GM13977 (cell line): ENCODE data around the gene TSEN34.

ENCODE experiments used
- DNase-seq: peaks from one replicate; pipeline ENCODE4 v3.0.0; 2012; ENCODE audit warnings: low spot score
- CTCF ChIP-seq: IDR thresholded peaks from 2 replicates; pipeline ENCODE4 v1.5.1; 2012; ENCODE audit warnings: mild to moderate bottlenecking, control low read depth; ENCODE audit not compliant: insufficient read depth; ENCODE audit errors: extremely low read depth, missing control alignments
- in situ Hi-C: fragments of 300-500 bp; cut with MboI; formaldehyde crosslinking; loops from one replicate; pipeline ENCODE4 v1.12.0; 2022; ENCODE audit warnings: low sequenced_read_pairs, low pct_unique_long_range_greater_than_20kb, mixed read lengths, inconsistent platforms; ENCODE audit not compliant: unreplicated experiment

TSEN34 gene

GRCh38 chr19:54191011-54191810 is at the start of gene TSEN34:
TSS of gene TSEN34 (plus strand) at chr19:54191308. CDS start at chr19:54191365, 57 bp downstream.
- TF ChIP-seq CTCF = no peak
- DNase-seq = peak; percentile 86
- in situ Hi-C loops = no loop called here

- DNase-seq = no peak
- in situ Hi-C loops = no loop called here
- no peak for TF ChIP-seq CTCF
Observed at GRCh38 chr19:54141356-54141755, 49.8 kb upstream of the TSEN34 start.

- no peak for DNase-seq
- in situ Hi-C loops = no loop called here
- no peak for TF ChIP-seq CTCF
Observed at GRCh38 chr19:54142166-54142780, 48.8 kb upstream of the TSEN34 start.

- no peak for TF ChIP-seq CTCF
- no peak for DNase-seq
- in situ Hi-C loops = no loop called here
Observed at GRCh38 chr19:54145541-54146158, 45.5 kb upstream of the TSEN34 start.

GRCh38 chr19:54147676-54148075 is 43.4 kb upstream of the TSEN34 start:
- in situ Hi-C loops = no loop called here

GRCh38 chr19:54148158-54148557 is 43.0 kb upstream of the TSEN34 start:
- in situ Hi-C loops = no loop called here
- DNase-seq = no peak
- no peak for TF ChIP-seq CTCF

More at GRCh38 chr19:54147676-54148075, 43.4 kb upstream of the TSEN34 start:
- DNase-seq = no peak
- no peak for TF ChIP-seq CTCF
